HS-27A (cell line): Measurements from ENCODE around the gene KIFC3.
"Not testable (repeated sequence)": the region's sequence is repeated elsewhere in the genome, so short reads cannot be mapped to it uniquely, and the experiment has no call there.

Experiments
- DNase-seq: peaks from one replicate; pipeline ENCODE4 v3.0.0-alpha.2; 2012; ENCODE audit warnings: low read depth, missing footprints

KIFC3 gene

GRCh38 chr16:57753448-57754353, 48.6 kb downstream of the KIFC3 start:
- no peak for DNase-seq

DNA sequence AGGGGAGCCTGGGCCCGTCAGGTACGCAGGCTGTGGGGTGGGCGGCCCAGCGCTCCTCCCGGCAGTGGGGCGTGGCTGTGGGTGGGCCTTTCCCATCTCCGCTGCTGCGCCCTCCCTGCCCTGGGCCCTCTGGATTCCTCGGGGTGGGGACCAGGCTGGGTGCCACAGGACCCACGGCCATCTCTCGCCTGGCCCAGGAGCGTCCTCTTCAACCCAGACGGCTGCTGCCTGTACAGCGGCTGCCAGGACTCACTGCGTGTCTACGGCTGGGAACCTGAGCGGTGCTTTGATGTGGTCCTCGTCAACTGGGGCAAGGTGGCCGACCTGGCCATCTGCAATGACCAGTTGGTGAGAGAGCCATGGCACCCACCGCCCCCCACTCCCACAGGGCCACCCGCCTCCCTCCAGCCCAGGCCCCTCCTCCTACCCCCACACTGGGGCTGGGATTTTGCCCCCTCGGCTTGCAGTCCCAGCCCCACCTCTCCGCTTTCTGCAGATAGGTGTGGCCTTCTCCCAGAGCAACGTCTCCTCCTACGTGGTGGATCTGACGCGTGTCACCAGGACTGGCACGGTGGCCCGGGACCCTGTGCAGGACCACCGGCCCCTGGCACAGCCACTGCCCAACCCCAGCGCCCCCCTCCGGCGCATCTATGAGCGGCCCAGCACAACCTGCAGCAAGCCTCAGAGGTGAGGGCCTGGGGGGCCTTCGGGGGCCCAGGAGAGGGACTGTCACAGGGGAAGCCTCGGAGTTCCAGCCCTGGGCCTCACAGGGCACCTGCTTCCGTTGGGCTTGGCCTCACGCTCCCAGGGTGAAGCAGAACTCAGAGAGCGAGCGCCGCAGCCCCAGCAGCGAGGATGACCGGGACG, 49.5 kb downstream of the KIFC3 start:
- DNase-seq, result no peak

- no peak for DNase-seq
Observed at GRCh38 chr16:57752203-57752580, 50.1 kb downstream of the KIFC3 start.

DNA sequence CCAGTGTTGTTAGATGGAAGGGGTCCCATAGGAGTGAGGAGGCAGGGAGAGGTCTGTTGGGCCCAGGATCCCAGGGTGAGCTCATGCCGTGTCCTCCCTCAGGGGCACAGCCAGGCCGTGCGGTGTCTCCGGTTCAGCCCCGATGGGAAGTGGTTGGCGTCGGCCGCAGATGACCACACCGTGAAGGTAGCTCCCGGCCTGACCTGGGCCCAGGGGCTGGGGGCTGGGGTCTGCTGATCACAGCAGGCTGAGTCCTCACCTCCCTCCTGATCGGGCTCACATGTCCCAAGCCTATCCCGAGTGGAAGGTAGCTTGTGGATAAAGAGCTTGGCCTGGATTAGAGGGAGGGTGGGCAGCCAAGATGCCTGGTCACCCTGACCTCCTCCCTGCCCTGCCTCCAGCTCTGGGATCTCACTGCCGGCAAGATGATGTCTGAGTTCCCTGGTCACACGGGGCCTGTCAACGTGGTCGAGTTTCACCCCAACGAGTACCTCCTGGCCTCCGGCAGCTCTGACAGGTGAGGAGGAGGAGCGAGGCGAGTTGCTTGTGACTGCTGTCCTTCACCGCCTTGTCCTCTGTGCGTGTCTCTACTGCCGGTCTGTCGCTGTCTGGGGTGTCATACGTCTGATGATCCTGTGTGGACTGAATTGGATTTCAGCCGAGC, 50.6 kb downstream of the KIFC3 start:
- DNase-seq, result no peak

GRCh38 chr16:57750796-57751538, 51.3 kb downstream of the KIFC3 start:
- no peak for DNase-seq

DNA sequence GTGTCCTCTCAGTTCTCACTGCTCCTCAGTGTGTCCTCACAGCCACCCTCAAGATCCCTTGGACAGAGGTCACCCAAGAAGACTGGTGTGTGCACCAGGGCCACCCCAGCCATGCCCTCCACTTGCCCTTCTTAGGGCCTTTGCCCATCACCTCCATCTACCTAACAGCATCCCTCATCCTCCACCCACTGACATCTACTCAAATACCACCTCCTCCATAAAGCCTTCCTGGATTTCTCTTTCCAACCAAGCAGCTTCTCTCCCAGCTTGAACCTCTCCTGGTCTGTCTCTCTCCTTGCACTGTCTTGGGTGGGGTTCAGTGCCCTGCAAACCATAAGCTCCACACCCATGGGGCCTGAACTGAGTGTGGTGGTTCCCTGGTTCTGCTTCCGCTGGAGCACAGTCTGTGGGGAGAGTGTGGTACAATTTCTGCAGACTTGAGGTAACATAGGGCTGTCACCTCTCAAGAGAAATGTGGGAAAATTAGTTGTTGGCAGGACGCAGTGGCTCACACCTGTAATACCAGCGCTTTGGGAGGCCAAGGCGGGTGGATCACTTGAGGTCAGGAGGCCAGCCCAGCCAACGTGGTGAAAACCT, 52.3 kb downstream of the KIFC3 start:
- no peak for DNase-seq

- DNase-seq, result no peak
Observed at GRCh38 chr16:57749101-57749692, 53.1 kb downstream of the KIFC3 start.

- no peak for DNase-seq
Observed at GRCh38 chr16:57748596-57748995, 53.7 kb downstream of the KIFC3 start.

- no peak for DNase-seq
Observed at GRCh38 chr16:57747996-57748395, 54.3 kb downstream of the KIFC3 start.

GRCh38 chr16:57747496-57747895, 54.8 kb downstream of the KIFC3 start:
- no peak for DNase-seq

DNA sequence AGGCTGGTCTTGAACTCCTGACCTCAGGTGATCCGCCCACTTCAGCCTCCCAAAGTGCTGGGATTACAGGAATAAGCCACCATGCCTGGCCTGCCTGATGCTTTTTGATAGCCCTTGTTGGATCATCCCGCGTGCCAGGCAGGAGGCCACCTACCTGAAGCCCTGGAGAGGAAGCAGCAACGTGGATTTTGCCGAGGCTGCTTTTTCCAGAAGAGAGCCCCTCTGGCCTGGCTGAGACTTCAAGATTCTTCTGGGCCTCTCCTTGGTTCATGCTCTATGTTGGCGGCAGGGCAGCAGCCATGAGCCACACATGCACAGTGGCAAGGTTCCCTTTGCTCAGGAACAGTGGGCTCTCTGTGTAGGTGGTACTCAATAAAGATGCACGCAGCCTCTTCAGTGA, 55.2 kb downstream of the KIFC3 start:
- DNase-seq, result no peak

DNA sequence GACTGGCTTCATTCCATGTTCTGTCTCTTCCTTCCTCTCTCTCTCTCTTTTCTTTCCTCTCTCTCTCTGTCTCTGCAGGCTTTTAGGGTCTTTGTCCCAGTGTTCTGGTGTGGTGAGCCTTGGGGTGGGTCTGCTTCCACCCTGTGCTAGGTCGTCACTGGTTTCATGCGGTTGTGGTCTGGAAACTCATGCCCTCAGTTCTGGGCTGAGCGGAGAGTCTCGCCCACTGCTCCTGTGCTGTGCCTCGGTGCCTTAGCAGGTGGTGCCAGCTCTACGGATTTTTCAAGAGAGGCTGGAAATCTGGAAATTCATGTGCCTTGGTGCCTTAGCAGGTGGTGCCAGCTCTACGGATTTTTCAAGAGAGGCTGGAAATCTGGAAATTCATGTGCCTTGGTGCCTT, 56.0 kb downstream of the KIFC3 start:
- not testable (repeated sequence) for DNase-seq

- DNase-seq, result no peak
Observed at GRCh38 chr16:57745768-57746167, 56.5 kb downstream of the KIFC3 start.

DNA sequence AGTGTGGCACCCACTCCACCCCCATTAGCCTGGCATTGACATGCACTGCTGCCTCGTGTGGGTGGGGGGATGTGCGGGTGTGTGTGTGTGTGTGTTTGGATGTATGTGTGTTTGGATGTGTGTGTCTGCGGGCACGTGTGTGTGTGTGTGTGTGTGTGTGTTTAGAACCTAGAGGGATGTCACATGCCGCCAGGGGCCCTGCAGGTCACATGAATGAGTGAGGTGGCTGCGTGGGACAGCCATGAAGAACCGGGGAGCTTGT, 57.7 kb downstream of the KIFC3 start:
- no peak for DNase-seq

DNA sequence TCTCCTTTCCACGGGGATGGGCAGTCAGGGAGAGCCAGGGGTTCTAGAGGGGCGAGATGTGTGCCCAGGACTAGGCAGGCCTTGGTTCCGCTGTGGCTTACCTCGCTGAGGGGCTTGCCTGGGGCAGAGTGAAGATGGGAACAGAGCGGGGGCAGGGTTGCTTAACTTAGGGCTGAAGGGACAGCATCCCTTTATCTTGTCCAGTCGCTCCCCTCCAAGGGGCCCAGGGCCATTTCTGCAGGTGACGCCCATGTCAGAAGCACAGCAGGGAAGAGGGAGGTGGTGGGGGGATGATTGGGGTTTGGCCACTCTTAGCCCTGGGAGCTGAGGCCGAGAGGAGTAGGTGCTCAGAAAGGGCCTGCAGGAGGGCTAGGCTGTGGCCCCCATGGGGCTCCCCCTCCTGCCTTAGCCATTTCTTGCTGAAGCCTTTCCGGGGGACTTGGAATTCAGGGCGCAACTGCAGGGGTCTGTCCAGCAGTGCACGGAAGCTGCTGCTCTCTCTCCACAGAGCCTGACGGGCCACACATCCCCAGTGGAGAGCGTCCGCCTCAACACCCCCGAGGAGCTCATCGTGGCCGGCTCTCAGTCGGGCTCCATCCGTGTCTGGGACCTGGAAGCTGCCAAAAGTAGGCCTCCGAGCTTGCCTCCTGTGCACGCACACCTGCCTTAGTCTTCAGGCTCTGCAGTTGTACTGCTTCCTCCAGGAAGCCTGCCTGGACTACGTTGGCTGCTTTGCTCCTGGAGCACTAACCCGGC, 58.2 kb downstream of the KIFC3 start:
- no peak for DNase-seq

DNA sequence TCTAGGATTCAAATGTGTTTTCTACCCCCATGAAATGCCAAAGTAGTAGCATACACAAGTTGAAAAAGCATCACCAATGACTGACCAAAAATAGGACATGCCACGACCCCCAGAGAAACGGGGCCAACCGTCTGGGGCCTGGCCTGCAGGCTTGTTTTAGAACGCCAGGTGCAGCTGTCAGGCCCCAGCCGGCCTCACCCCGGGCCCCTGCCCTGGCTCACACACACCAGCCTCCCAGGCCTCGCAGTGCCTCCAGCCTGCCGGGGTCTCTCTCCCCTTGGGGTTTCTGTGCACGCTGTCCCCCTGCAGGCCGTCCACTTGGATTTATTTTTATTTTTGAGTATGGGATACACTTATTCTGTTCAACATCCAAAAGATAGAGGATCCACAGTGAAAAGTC, 58.8 kb downstream of the KIFC3 start:
- DNase-seq, result no peak

DNA sequence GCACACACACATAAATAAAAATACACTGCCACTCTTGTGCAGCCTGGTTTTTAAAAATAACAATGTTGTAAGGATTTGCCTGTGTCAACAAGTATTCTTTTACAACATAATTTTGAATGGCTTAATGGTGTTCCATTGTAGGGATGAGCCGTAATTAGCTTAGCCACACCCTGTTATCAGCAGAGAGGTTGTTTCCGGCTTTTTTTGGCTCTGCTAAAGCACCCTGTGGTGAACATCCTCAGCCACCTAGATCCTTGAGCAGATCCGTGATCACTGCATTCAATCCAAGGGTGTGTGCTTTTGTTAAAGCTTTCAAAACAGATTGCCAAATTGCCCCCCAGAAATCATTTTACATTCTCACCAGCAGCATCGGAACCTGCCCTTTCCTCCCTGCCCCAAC, 59.7 kb downstream of the KIFC3 start:
- DNase-seq, result no peak

DNA sequence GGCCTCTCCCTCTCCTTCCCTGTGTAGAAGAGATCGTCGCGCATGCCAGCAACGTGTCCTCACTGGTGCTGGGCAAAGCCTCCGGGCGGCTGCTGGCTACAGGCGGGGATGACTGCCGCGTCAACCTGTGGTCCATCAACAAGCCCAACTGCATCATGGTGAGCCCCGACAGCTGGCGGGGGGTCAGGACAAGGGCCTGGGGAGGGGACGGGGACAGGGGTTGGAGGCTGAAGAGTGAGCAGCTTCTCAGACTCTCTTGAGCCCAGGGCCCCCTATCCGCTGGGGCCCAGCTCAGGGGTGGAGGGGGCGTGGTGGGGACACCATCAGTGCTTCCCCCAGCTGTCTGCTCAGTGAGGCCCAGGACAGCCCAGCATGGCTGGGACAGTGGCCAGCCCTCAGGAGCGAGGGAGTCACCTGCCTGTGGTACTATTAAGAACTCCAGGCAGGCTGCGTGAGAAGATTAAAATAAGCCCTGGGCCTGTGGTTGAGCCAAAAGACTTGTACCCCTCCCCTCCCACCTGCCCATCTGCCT, 60.6 kb downstream of the KIFC3 start:
- DNase-seq, result no peak

DNA sequence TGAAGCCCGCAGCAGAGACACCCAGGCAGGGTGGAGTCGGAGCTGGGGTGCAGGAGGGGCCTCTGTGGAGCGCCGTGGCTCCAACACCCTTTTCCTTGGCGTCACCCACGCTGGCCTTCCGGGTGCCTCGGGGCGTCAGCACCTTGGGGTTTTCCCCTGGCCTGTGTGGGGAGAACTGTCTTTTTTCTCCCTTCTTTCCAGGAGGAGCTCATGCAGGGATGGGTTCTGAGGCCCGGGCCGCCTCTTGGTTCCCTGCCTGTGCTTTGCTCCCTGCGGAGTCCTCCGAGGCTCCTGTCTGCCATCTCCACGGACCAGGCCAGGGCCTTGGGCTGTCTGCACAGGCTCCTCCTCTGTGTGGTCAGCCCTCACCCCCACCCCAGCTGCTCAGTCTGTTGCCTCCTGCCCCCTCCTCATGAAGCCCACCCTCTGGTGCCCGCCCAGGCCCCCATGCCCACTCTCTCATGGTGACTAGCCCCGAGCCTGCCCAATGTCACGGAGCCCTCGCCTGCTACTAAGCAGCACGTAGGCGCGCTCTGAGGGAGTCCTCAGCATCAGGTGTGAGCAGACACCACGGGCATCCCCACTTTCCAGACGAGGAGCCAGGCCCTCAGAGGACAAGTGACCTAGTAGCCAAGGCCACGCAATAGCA, 61.7 kb downstream of the KIFC3 start:
- DNase-seq, result no peak
